AG04450 (cell line): ENCODE data around the gene LAYN. TPM values are rescaled to one million over a fixed set of nuclear protein-coding genes. Genes with fewer than 3 reads are reported as not detected.

Source experiments
- CTCF ChIA-PET: fragments of 300-600, 350-600 bp; formaldehyde crosslinking; extraction: SDS; loops from one replicate; lab custom pipeline; 2022; ENCODE audit warnings: antibody characterized with exemption, inconsistent platforms; lab: Charles Lee
- POLR2A ChIA-PET: fragments of 350-600 bp; formaldehyde crosslinking; extraction: SDS; loops from one replicate; lab custom pipeline; 2021; ENCODE audit warnings: antibody characterized with exemption, inconsistent platforms; lab: Yijun Ruan, JAX
- DNase-seq: peaks from one replicate; pipeline ENCODE4 v3.0.0-alpha.2; 2011; ENCODE audit warnings: low read depth, low spot score
- H3K27ac ChIP-seq: one replicate; pipeline ENCODE4 v1.5.1; 2012; ENCODE audit warnings: low read depth, low read length, control low read depth
- H3K27me3 ChIP-seq: one replicate; pipeline ENCODE4 v1.6.0; 2012; ENCODE audit warnings: low read length; ENCODE audit not compliant: control insufficient read depth, insufficient read depth
- H3K4me3 ChIP-seq: 2 replicates; pipeline ENCODE4 v1.5.1; 2011; ENCODE audit warnings: mild to moderate bottlenecking, low read depth, low read length, control low read depth
- H3K9me3 ChIP-seq: 2 replicates; pipeline ENCODE4 v1.5.1; 2012; ENCODE audit warnings: low read length; ENCODE audit not compliant: control insufficient read depth, insufficient read depth
- polyA plus RNA-seq: library from polyadenylated mRNA; depleted of rRNA; stranded (reverse); fragments of >200 nt; gene quantifications from 2 replicates; pipeline ENCODE4 v1.2.3, GENCODE V29; 2011
- TF ChIP-seq, protein P1 (sequence below): IDR thresholded peaks from 2 replicates; pipeline ENCODE4 v1.5.1; 2011; ENCODE audit warnings: low read depth, low read length, control low read depth, inconsistent platforms

Gene LAYN
- polyA plus RNA-seq, 1 experiment = 119 TPM

- CTCF ChIA-PET = interaction anchor here (1.4 to 3.1 kb wide), 2 partner anchors 13 to 119 kb away, joined by 3 to 13 read pairs; no protein-coding TSS in a partner anchor
- H3K27me3 ChIP-seq = no peaks in the 10 kb centered on the region
- no peaks in the 10 kb centered on the region for H3K9me3 ChIP-seq
- TF ChIP-seq, protein P1, sequence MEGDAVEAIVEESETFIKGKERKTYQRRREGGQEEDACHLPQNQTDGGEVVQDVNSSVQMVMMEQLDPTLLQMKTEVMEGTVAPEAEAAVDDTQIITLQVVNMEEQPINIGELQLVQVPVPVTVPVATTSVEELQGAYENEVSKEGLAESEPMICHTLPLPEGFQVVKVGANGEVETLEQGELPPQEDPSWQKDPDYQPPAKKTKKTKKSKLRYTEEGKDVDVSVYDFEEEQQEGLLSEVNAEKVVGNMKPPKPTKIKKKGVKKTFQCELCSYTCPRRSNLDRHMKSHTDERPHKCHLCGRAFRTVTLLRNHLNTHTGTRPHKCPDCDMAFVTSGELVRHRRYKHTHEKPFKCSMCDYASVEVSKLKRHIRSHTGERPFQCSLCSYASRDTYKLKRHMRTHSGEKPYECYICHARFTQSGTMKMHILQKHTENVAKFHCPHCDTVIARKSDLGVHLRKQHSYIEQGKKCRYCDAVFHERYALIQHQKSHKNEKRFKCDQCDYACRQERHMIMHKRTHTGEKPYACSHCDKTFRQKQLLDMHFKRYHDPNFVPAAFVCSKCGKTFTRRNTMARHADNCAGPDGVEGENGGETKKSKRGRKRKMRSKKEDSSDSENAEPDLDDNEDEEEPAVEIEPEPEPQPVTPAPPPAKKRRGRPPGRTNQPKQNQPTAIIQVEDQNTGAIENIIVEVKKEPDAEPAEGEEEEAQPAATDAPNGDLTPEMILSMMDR = no peak
- POLR2A ChIA-PET = no interaction called here
- DNase-seq = no peak
- H3K27ac ChIP-seq = no peak overlapping the region
- H3K4me3 ChIP-seq = no peak overlapping the region
Observed at GRCh38 chr11:111574373-111575225, 34.1 kb downstream of the LAYN start.

- TF ChIP-seq, protein P1 = no peak
- ChIA-PET POLR2A (no interaction called here), CTCF (interaction anchor here (0.6 to 1.4 kb wide), 2 partner anchors 120 to 571 kb away, joined by 3 to 6 read pairs; no protein-coding TSS in a partner anchor)
- no peaks in the 10 kb centered on the region for H3K27me3 ChIP-seq
- H3K27ac ChIP-seq = no peak overlapping the region
- no peak overlapping the region for H3K4me3 ChIP-seq
- H3K9me3 ChIP-seq = no peaks in the 10 kb centered on the region
- DNase-seq = no peak
Observed at GRCh38 chr11:111575740-111576139, 35.2 kb downstream of the LAYN start.

DNA sequence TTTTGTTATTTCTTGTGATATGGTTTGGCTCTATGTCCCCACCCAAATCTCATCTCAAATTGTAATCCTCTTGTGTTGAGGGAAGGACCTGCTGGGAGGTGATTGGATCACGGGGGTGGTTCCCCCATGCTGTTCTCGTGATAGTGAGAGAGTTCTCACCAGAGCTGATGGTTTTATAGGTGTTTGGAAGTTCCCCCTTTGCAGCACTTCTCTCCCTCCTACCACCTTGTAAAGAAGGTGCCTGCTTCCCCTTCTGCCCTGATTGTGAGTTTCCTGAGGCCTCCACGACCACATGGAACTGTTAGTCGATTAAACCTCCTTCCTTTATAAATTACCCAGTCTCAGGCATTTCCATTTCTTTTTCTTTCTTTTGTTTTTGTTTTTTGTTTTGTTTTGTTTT is 37.3 kb downstream of the LAYN start:
- H3K9me3 ChIP-seq = no peaks in the 10 kb centered on the region
- TF ChIP-seq, protein P1 = no peak
- H3K27ac ChIP-seq = no peak overlapping the region
- no peaks in the 10 kb centered on the region for H3K27me3 ChIP-seq
- H3K4me3 ChIP-seq = no peak overlapping the region
- DNase-seq = no peak
- ChIA-PET CTCF (no interaction called here), POLR2A (no interaction called here)

GRCh38 chr11:111581341-111581740 is 40.8 kb downstream of the LAYN start:
- H3K9me3 ChIP-seq = no peaks in the 10 kb centered on the region
- H3K4me3 ChIP-seq = no peak overlapping the region
- no peak overlapping the region for H3K27ac ChIP-seq
- H3K27me3 ChIP-seq = no peaks in the 10 kb centered on the region
- DNase-seq = no peak
- POLR2A ChIA-PET = no interaction called here
- CTCF ChIA-PET = no interaction called here
- TF ChIP-seq, protein P1 = no peak

GRCh38 chr11:111582163-111582562 is 41.6 kb downstream of the LAYN start:
- Histone ChIP-seq H3K9me3 (no peaks in the 10 kb centered on the region), H3K27ac (no peak overlapping the region), H3K4me3 (no peak overlapping the region), H3K27me3 (no peaks in the 10 kb centered on the region)
- ChIA-PET CTCF (interaction anchor here (0.6 to 0.7 kb wide), 2 partner anchors 22 to 260 kb away, joined by 3 read pairs; no protein-coding TSS in a partner anchor), POLR2A (interaction anchor here (0.5 kb wide), 1 partner anchor 155 kb away, joined by 4 read pairs; no protein-coding TSS in a partner anchor)
- DNase-seq = no peak
- TF ChIP-seq, protein P1 = no peak
